ENCODE data around the gene DEGS2. TPM values are rescaled to one million over a fixed set of nuclear protein-coding genes. Genes with fewer than 3 reads are reported as not detected.

DEGS2 gene
- total RNA-seq, 4 donors from 2014 or later, result 0.54 to 7.6 (median 3.6) TPM

DNA sequence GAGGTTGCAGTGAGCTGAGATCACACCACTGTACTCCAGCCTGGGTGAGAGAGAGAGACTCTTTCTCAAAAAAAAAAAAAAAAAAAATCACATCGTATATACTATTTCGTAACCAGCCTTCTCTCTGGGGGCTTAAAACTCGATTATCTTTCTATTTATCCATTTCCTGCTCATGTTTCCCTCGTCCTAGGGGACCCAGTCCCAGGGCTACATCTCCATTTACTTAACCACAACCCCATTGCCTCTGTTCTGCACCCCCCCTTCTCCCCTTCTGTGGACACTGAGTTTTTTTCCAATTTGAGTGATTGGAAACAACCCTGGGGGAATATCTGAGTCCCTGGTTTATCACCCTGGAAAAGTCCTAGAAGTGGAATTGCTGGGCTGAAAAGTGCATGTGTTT is 43.3 kb upstream of the DEGS2 start:
- Histone ChIP-seq H3K27me3 (no peaks in the 10 kb centered on the region), H3K27ac (no peak overlapping the region), H3K4me3 (replicated peaks in 1 of 3) (no peak overlapping the region), H3K9me3 (no peaks in the 10 kb centered on the region), H3K4me1 (no peaks in the 10 kb centered on the region), H3K36me3 (no peaks in the 10 kb centered on the region)
- WGBS, 2 donors, result 51 to 60% methylated on average over 4 of the region's 4 CpGs
- no peak for DNase-seq
- intact Hi-C loops (cut with DNase I), result no loop called here
- TF ChIP-seq CTCF (IDR thresholded peaks at IDR 0.05) (no peak), POLR2A (IDR thresholded peaks at IDR 0.05) (no peak)

- no peak overlapping the region for H3K4me3 ChIP-seq (replicated peaks in 1 of 3)
- H3K36me3 ChIP-seq, result no peaks in the 10 kb centered on the region
- no peaks in the 10 kb centered on the region for H3K9me3 ChIP-seq
- H3K4me1 ChIP-seq, result no peaks in the 10 kb centered on the region
- TF ChIP-seq CTCF (IDR thresholded peaks at IDR 0.05) (no peak), POLR2A (IDR thresholded peaks at IDR 0.05) (no peak)
- WGBS, 2 donors, result 68 to 78% methylated on average over 5 of the region's 5 CpGs
- intact Hi-C loops (cut with DNase I), result no loop called here
- no peaks in the 10 kb centered on the region for H3K27me3 ChIP-seq
- no peak overlapping the region for H3K27ac ChIP-seq
- DNase-seq, result no peak
Observed at GRCh38 chr14:100201701-100202100, 42.3 kb upstream of the DEGS2 start.

- DNase-seq, result no peak
- no peaks in the 10 kb centered on the region for H3K27me3 ChIP-seq
- 83 to 92% methylated on average over 3 of the region's 3 CpGs for WGBS, 2 donors
- no peaks in the 10 kb centered on the region for H3K4me1 ChIP-seq
- H3K27ac ChIP-seq, result no peak overlapping the region
- no peak overlapping the region for H3K4me3 ChIP-seq (replicated peaks in 1 of 3)
- H3K9me3 ChIP-seq, result no peaks in the 10 kb centered on the region
- no peaks in the 10 kb centered on the region for H3K36me3 ChIP-seq
- intact Hi-C loops (cut with DNase I), result no loop called here
- TF ChIP-seq CTCF (IDR thresholded peaks at IDR 0.05) (no peak), POLR2A (IDR thresholded peaks at IDR 0.05) (no peak)
Observed at GRCh38 chr14:100200311-100200710, 40.9 kb upstream of the DEGS2 start.

GRCh38 chr14:100199240-100199860 is 39.9 kb upstream of the DEGS2 start:
- Histone ChIP-seq H3K4me3 (replicated peaks in 1 of 3) (no peak overlapping the region), H3K27ac (no peak overlapping the region), H3K9me3 (no peaks in the 10 kb centered on the region), H3K4me1 (no peaks in the 10 kb centered on the region), H3K27me3 (no peaks in the 10 kb centered on the region), H3K36me3 (no peaks in the 10 kb centered on the region)
- 85 to 93% methylated on average over 8 of the region's 8 CpGs for WGBS, 2 donors
- intact Hi-C loops (cut with DNase I), result loop anchor here (10.0 kb wide), 1 partner anchor 125 kb away; no protein-coding TSS in a partner anchor
- no peak for TF ChIP-seq POLR2A (IDR thresholded peaks at IDR 0.05)
- TF ChIP-seq CTCF (IDR thresholded peaks at IDR 0.05), result no peak
- DNase-seq, result no peak

- H3K9me3 ChIP-seq, result no peaks in the 10 kb centered on the region
- peak; percentile 15 to 45 for DNase-seq
- peak overlapping the region in 1 of 3 donors; percentile 6 for H3K4me3 ChIP-seq (replicated peaks in 1 of 3)
- H3K4me1 ChIP-seq, result peaks cover 15 to 17% of the 10 kb centered on the region in 2 donors
- peak overlapping the region; percentile 35 to 96 (median 84) for H3K27ac ChIP-seq
- H3K27me3 ChIP-seq, result no peaks in the 10 kb centered on the region
- TF ChIP-seq POLR2A (IDR thresholded peaks at IDR 0.05), result no peak
- no peak for TF ChIP-seq CTCF (IDR thresholded peaks at IDR 0.05)
- intact Hi-C loops (cut with DNase I), result loop anchor here (5.0 to 10.0 kb wide), 2 partner anchors 119 to 221 kb away; no protein-coding TSS in a partner anchor
- 57 to 58% methylated on average over 10 to 12 of the region's 12 CpGs for WGBS, 2 donors
- H3K36me3 ChIP-seq, result no peaks in the 10 kb centered on the region
Observed at GRCh38 chr14:100193417-100194357, 34.2 kb upstream of the DEGS2 start.

Measured in thyroid gland (tissue), 4 donors.